ENCODE results near the gene C1QC.

Gene C1QC

GRCh38 chr1:22619798-22620197 lies 23.6 kb upstream of the C1QC start:
- no peak for DNase-seq (ENCODE audit: low read depth)

GRCh38 chr1:22621761-22622160 lies 21.7 kb upstream of the C1QC start:
- DNase-seq (ENCODE audit: low read depth) = no peak

- DNase-seq (ENCODE audit: low read depth) = peak; percentile 20
Observed at GRCh38 chr1:22625262-22625925, 18.0 kb upstream of the C1QC start.

GRCh38 chr1:22626237-22627157 lies 16.9 kb upstream of the C1QC start:
- no peak for DNase-seq (ENCODE audit: low read depth)

- no peak for DNase-seq (ENCODE audit: low read depth)
Observed at GRCh38 chr1:22627331-22627730, 16.1 kb upstream of the C1QC start.

GRCh38 chr1:22628698-22629444 lies 14.6 kb upstream of the C1QC start:
- DNase-seq (ENCODE audit: low read depth) = no peak

- no peak for DNase-seq (ENCODE audit: low read depth)
Observed at GRCh38 chr1:22629886-22630285, 13.5 kb upstream of the C1QC start.

GRCh38 chr1:22633697-22634463 lies 9.6 kb upstream of the C1QC start:
- DNase-seq (ENCODE audit: low read depth) = no peak

- no peak for DNase-seq (ENCODE audit: low read depth)
Observed at GRCh38 chr1:22635436-22635835, 8.0 kb upstream of the C1QC start.

- DNase-seq (ENCODE audit: low read depth) = no peak
Observed at GRCh38 chr1:22636353-22636752, 7.1 kb upstream of the C1QC start, which contains the start of gene C1QA. Gene C1QA (plus strand): TSS chr1:22636628. CDS start chr1:22637617, 989 bp downstream.

GRCh38 chr1:22636927-22637326 lies 6.5 kb upstream of the C1QC start:
- DNase-seq (ENCODE audit: low read depth) = no peak

GRCh38 chr1:22637907-22638445 lies 5.5 kb upstream of the C1QC start:
- no peak for DNase-seq (ENCODE audit: low read depth)

GRCh38 chr1:22638476-22639234 lies 4.8 kb upstream of the C1QC start:
- no peak for DNase-seq (ENCODE audit: low read depth)

- peak; percentile 70 for DNase-seq (ENCODE audit: low read depth)
Observed at GRCh38 chr1:22639286-22639685, 4.1 kb upstream of the C1QC start.

- no peak for DNase-seq (ENCODE audit: low read depth)
Observed at GRCh38 chr1:22641247-22641646, 2.2 kb upstream of the C1QC start.

- DNase-seq (ENCODE audit: low read depth) = peak; percentile 68
Observed at GRCh38 chr1:22641906-22642636, 1.4 kb upstream of the C1QC start.

- no peak for DNase-seq (ENCODE audit: low read depth)
Observed at GRCh38 chr1:22643928-22644327, 495 bp downstream of the C1QC start.

- DNase-seq (ENCODE audit: low read depth) = no peak
Observed at GRCh38 chr1:22645931-22646330, 2.5 kb downstream of the C1QC start.

- no peak for DNase-seq (ENCODE audit: low read depth)
Observed at GRCh38 chr1:22646384-22646783, 3.0 kb downstream of the C1QC start.

- DNase-seq (ENCODE audit: low read depth) = no peak
Observed at GRCh38 chr1:22650089-22650693, 6.8 kb downstream of the C1QC start.

All from ELR (cell line).